SU-DHL-6 (cell line): Measurements from ENCODE around the gene CLMN.

Experiments used
- H2AFZ ChIP-seq: fragments of 200-600 bp; sonication (generic); 2 replicates; pipeline ENCODE4 v1.6.1; 2014; ENCODE audit warnings: low read depth, mild to moderate bottlenecking, moderate library complexity, mixed read lengths, antibody characterized with exemption, low read length; ENCODE audit not compliant: severe bottlenecking
- H3F3A ChIP-seq: fragments of 200-600 bp; shearing (Covaris generic); 2 replicates; pipeline ENCODE4 v1.6.0; 2016; ENCODE audit warnings: antibody characterized with exemption, mild to moderate bottlenecking; ENCODE audit not compliant: insufficient read depth
- H3K27ac ChIP-seq: fragments of 200-600 bp; sonication (generic); 2 replicates; pipeline ENCODE4 v1.5.1; 2016; ENCODE audit warnings: low read depth, mild to moderate bottlenecking, low read length, moderate library complexity, mixed read lengths
- H3K27me3 ChIP-seq: fragments of 200-600 bp; sonication (generic), shearing (Covaris generic); 2 replicates; pipeline ENCODE4 v1.6.0; 2014; ENCODE audit warnings: mild to moderate bottlenecking, low read length
- H3K36me3 ChIP-seq: fragments of 200-600 bp; sonication (generic); 2 replicates; pipeline ENCODE4 v1.6.1; 2014; ENCODE audit warnings: mild to moderate bottlenecking, low read length, mixed read lengths
- H3K4me2 ChIP-seq: fragments of 300-600, 200-600 bp; shearing (Covaris generic), sonication (generic); 2 replicates; pipeline ENCODE4 v1.6.0; 2014; ENCODE audit warnings: low read length, low read depth, mild to moderate bottlenecking; ENCODE audit not compliant: poor library complexity, severe bottlenecking
- H3K4me3 ChIP-seq: fragments of 200-600 bp; sonication (generic); 2 replicates; pipeline ENCODE4 v1.5.1; 2014; ENCODE audit warnings: antibody characterized with exemption, low read length, mild to moderate bottlenecking, mixed read lengths; ENCODE audit not compliant: insufficient read depth, poor library complexity, severe bottlenecking
- H3K79me2 ChIP-seq: fragments of 200-600 bp; sonication (generic); 2 replicates; pipeline ENCODE4 v1.6.1; 2014; ENCODE audit warnings: mild to moderate bottlenecking, low read length, moderate library complexity; ENCODE audit not compliant: insufficient read depth
- H3K9ac ChIP-seq: fragments of 200-600 bp; sonication (generic); 2 replicates; pipeline ENCODE4 v1.7.0; 2014; ENCODE audit warnings: mild to moderate bottlenecking, low read length
- H3K9me2 ChIP-seq: fragments of 200-600 bp; sonication (generic); replicated peaks from 2 replicates; pipeline ENCODE4 v1.6.1; 2014; ENCODE audit warnings: low read length; ENCODE audit not compliant: insufficient read depth
- H3K9me3 ChIP-seq: fragments of 200-600 bp; sonication (generic); 2 replicates; pipeline ENCODE4 v1.6.1; 2014; ENCODE audit warnings: low read length, mixed read lengths; ENCODE audit not compliant: insufficient read depth
- H4K20me1 ChIP-seq: fragments of 200-600 bp; sonication (generic); 2 replicates; pipeline ENCODE4 v1.6.1; 2014; ENCODE audit warnings: low read depth, mild to moderate bottlenecking, antibody characterized with exemption, low read length, moderate library complexity, mixed read lengths
- CTCF ChIP-seq: fragments of 200-600 bp; sonication (generic); IDR thresholded peaks from one replicate; pipeline ENCODE4 v1.5.1; 2017; ENCODE audit warnings: antibody characterized with exemption, mild to moderate bottlenecking, low read length, moderate library complexity; ENCODE audit not compliant: insufficient read depth, poor library complexity, severe bottlenecking
- EZH2phosphoT487 ChIP-seq: fragments of 200-600 bp; sonication (generic), shearing (Covaris generic); conservative IDR thresholded peaks from 2 replicates; pipeline ENCODE4 v1.6.1; 2018; ENCODE audit warnings: mild to moderate bottlenecking, antibody characterized with exemption, low read length, moderate library complexity, mixed read lengths

CLMN gene

GRCh38 chr14:95272057-95272456 is 47.7 kb downstream of the CLMN start:
- Histone ChIP-seq H3K4me3 (no peak overlapping the region), H3F3A (no peaks in the 10 kb centered on the region), H3K79me2 (no peaks in the 10 kb centered on the region), H3K4me2 (no peak overlapping the region), H3K27ac (no peak overlapping the region), H2AFZ (no peak overlapping the region), H4K20me1 (no peaks in the 10 kb centered on the region), H3K27me3 (no peaks in the 10 kb centered on the region), H3K9me3 (no peaks in the 10 kb centered on the region), H3K36me3 (no peaks in the 10 kb centered on the region), H3K9ac (no peak overlapping the region), H3K9me2 (no peaks in the 10 kb centered on the region)
- TF ChIP-seq EZH2phosphoT487: no peak
- no peak for TF ChIP-seq CTCF

- Histone ChIP-seq H3K36me3 (no peaks in the 10 kb centered on the region), H3K9ac (no peak overlapping the region), H3F3A (no peaks in the 10 kb centered on the region), H2AFZ (no peak overlapping the region), H3K4me2 (no peak overlapping the region), H3K9me2 (no peaks in the 10 kb centered on the region), H3K4me3 (no peak overlapping the region), H4K20me1 (no peaks in the 10 kb centered on the region), H3K79me2 (no peaks in the 10 kb centered on the region), H3K27ac (no peak overlapping the region), H3K9me3 (no peaks in the 10 kb centered on the region), H3K27me3 (no peaks in the 10 kb centered on the region)
- TF ChIP-seq EZH2phosphoT487: no peak
- no peak for TF ChIP-seq CTCF
Measured at GRCh38 chr14:95270203-95270602, 49.5 kb downstream of the CLMN start.

- Histone ChIP-seq H3F3A (no peaks in the 10 kb centered on the region), H3K9ac (no peak overlapping the region), H3K4me3 (no peak overlapping the region), H3K27ac (no peak overlapping the region), H3K4me2 (no peak overlapping the region), H4K20me1 (no peaks in the 10 kb centered on the region), H2AFZ (no peak overlapping the region), H3K9me2 (no peaks in the 10 kb centered on the region), H3K27me3 (no peaks in the 10 kb centered on the region), H3K36me3 (no peaks in the 10 kb centered on the region), H3K9me3 (no peaks in the 10 kb centered on the region), H3K79me2 (no peaks in the 10 kb centered on the region)
- TF ChIP-seq EZH2phosphoT487 (no peak), CTCF (no peak)
Measured at GRCh38 chr14:95269493-95269892, 50.2 kb downstream of the CLMN start.
